ENCODE measurements around the gene LIF. TPM values are rescaled to one million over a fixed set of nuclear protein-coding genes. Genes with fewer than 3 reads are reported as not detected.

The LIF gene
- total RNA-seq, 4 donors from 2014 or later, result 0.19 to 4.8 (median 1.6) TPM

GRCh38 chr22:30247561-30247960 is 1.0 kb upstream of the LIF start:
- H3K36me3 ChIP-seq, result no peaks in the 10 kb centered on the region
- no peak for DNase-seq (ENCODE audit: extremely low spot score)
- TF ChIP-seq EP300 (IDR thresholded peaks at IDR 0.05) (no peak), POLR2A (IDR thresholded peaks at IDR 0.05; ENCODE audit: low read depth) (no peak), POLR2AphosphoS5 (IDR thresholded peaks at IDR 0.05) (no peak), CTCF (IDR thresholded peaks at IDR 0.05) (no peak)
- H3K27me3 ChIP-seq, result peaks cover 0 to 76% (median 10%) of the 10 kb centered on the region in 4 donors
- 83% methylated on average over 11 of the region's 11 CpGs for WGBS
- peaks cover 18 to 46% (median 39%) of the 10 kb centered on the region in 4 donors for H3K4me1 ChIP-seq
- H3K27ac ChIP-seq (replicated peaks in 1 of 4), result peak overlapping the region in 1 of 4 donors; percentile 18
- intact Hi-C loops (cut with DNase I), result no loop called here
- no peaks in the 10 kb centered on the region for H3K9me3 ChIP-seq
- no peak overlapping the region for H3K4me3 ChIP-seq

DNA sequence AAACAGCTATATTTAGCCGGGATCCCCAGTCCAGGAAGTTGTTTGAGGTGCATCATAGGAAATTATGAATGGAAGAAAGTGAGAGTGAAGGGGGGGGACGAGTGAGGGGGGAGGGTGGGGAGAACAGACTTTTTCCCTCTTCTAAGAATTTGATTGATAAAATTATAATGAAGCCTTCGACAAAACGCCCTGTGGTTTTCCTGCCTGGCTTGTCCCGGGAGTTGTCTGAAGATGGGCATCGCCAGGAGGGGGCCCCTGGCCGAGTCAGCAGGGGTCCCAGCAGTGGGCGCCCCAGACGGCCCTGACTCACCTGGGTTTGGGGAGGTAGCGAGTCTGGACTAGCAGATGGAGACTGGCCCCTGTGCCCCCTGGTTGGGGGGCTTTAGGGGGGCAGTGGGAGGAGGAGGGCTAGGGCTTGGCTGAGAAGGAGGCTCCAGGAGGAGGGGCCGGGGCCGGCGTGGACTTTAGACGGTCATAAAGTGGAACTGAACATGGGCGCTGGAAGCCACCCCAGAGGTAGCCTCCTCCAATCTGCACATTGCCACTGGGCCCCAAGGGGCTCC is 336 bp upstream of the LIF start:
- Histone ChIP-seq H3K9me3 (no peaks in the 10 kb centered on the region), H3K27ac (replicated peaks in 1 of 4) (peak overlapping the region in 1 of 4 donors; percentile 18), H3K27me3 (peaks cover 0 to 76% (median 10%) of the 10 kb centered on the region in 4 donors), H3K36me3 (no peaks in the 10 kb centered on the region), H3K4me1 (peaks cover 14 to 41% (median 35%) of the 10 kb centered on the region in 4 donors), H3K4me3 (peak overlapping the region; percentile 52 to 63 (median 53))
- no peak for DNase-seq (ENCODE audit: extremely low spot score)
- intact Hi-C loops (cut with DNase I), result no loop called here
- 22% methylated on average over 9 of the region's 15 CpGs for WGBS
- TF ChIP-seq POLR2AphosphoS5 (IDR thresholded peaks at IDR 0.05), result no peak
- TF ChIP-seq EP300 (IDR thresholded peaks at IDR 0.05), result no peak
- TF ChIP-seq POLR2A (IDR thresholded peaks at IDR 0.05; ENCODE audit: low read depth), result no peak
- TF ChIP-seq CTCF (IDR thresholded peaks at IDR 0.05), result no peak

DNA sequence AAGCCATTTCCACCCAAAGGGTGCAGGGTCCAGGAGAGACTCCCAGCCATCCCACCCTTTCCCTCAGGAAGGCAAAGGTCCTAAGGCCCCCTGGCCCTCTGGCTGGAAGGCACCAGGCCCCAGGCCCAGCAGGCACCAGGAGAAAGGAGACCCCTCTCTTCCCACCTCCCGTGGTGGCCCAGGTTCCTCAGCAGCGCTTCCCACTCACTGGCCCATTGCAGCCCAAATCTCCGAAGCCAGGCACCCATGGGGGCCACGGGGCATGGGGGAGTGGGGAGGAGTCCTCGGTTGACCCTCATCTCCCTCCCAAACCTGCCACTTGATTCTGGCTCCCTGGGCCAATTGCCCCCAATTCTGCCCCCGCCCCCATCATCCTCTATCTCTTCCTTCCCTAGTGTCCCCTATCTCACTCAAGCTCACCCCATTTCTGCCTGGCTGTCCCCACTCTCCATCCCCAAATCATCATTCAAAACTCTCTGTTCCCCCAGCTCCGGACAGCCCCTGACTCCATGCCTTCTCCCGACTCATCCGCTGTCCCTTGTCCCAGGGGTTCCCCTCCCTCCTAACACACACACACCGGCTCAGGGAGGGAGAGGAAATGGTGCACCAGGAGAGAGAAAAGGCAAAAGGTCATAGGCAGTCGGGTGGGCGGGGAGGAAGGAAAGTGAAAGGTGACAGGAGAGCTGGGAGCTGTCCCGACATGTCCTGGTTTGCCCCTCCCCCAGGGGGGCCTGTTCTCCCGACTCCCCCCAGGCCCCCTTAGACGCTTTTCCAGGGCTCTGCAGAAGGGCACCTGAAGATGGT is 1.2 kb downstream of the LIF start:
- peaks cover 14 to 36% (median 33%) of the 10 kb centered on the region in 4 donors for H3K4me1 ChIP-seq
- H3K27me3 ChIP-seq, result peaks cover 0 to 78% (median 10%) of the 10 kb centered on the region in 4 donors
- H3K27ac ChIP-seq (replicated peaks in 1 of 4), result peak overlapping the region in 2 of 4 donors; percentile 23 to 41
- no peaks in the 10 kb centered on the region for H3K9me3 ChIP-seq
- H3K4me3 ChIP-seq, result peak overlapping the region; percentile 52 to 63 (median 53)
- no peak for DNase-seq (ENCODE audit: extremely low spot score)
- no peaks in the 10 kb centered on the region for H3K36me3 ChIP-seq
- intact Hi-C loops (cut with DNase I), result no loop called here
- TF ChIP-seq POLR2AphosphoS5 (IDR thresholded peaks at IDR 0.05) (no peak), CTCF (IDR thresholded peaks at IDR 0.05) (no peak), EP300 (IDR thresholded peaks at IDR 0.05) (no peak), POLR2A (IDR thresholded peaks at IDR 0.05; ENCODE audit: low read depth) (no peak)
- WGBS, result 66% methylated on average over 15 of the region's 15 CpGs

GRCh38 chr22:30244641-30245040 is 1.9 kb downstream of the LIF start:
- H3K4me3 ChIP-seq, result no peak overlapping the region
- no peak overlapping the region for H3K27ac ChIP-seq (replicated peaks in 1 of 4)
- DNase-seq (ENCODE audit: extremely low spot score), result no peak
- no peaks in the 10 kb centered on the region for H3K36me3 ChIP-seq
- H3K27me3 ChIP-seq, result peaks cover 0 to 74% (median 10%) of the 10 kb centered on the region in 4 donors
- H3K9me3 ChIP-seq, result no peaks in the 10 kb centered on the region
- 94% methylated on average over 5 of the region's 5 CpGs for WGBS
- intact Hi-C loops (cut with DNase I), result no loop called here
- H3K4me1 ChIP-seq, result peaks cover 14 to 36% (median 33%) of the 10 kb centered on the region in 4 donors
- TF ChIP-seq EP300 (IDR thresholded peaks at IDR 0.05), result no peak
- TF ChIP-seq POLR2AphosphoS5 (IDR thresholded peaks at IDR 0.05), result no peak
- TF ChIP-seq POLR2A (IDR thresholded peaks at IDR 0.05; ENCODE audit: low read depth), result no peak
- TF ChIP-seq CTCF (IDR thresholded peaks at IDR 0.05), result no peak

All from esophagus muscularis mucosa (tissue), 4 donors.